Measurements from ENCODE around the gene RIPOR2. TPM values are rescaled to one million over a fixed set of nuclear protein-coding genes. Genes with fewer than 3 reads are reported as not detected.

RIPOR2 gene
- polyA plus RNA-seq, 3 donors = 154 to 181 (median 179) TPM

DNA sequence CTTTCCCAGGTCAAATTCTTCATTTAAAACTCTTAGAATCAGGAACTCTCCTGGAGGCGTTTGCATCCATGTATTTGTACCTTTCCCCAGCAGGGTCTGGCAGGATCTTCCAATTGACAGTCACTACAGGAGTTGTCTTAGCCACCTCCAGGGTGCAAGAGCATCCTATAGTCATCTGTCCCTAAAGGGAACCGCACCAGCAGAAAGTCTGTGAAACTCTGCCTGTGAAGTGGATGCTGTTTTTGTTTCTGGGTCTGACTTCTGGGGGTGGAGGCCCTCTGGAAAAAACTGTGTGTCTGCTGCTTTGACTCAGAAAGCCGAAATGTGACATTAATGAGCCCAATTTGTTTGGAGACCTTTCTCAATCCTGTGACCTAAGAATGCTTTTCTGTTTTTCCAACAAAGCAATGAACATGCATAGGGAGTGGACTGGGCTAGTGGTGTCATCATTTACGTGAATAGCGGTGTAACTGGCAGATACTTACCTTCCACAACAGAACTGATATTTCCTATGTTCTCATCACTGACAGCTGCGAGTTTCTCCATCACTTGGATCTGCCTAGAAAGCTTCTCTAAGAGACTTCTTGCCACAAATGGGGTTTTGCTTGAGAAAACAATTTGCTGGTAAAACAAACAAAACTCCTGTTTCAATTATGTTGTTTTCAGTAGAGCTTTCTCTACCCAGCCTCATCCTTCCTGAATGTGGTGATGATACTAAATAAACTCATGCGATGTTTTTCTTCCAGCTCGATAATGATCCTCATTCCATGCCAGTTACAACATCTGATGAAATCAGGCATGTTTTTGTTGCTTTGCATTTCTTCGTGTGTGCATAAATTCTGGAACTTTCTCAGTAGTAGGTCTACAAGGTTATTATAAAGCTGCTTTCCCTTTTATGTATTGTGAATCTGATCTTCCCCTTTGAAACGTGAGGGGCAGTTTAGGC lies 103.7 kb downstream of the RIPOR2 start:
- Mint-ChIP-seq H3K4me3 (no peak overlapping the region), H3K4me1 (no peaks in the 10 kb centered on the region), H3K27me3 (ENCODE audit: low read depth in 3 of 3) (peaks cover 0 to 2% (median 0%) of the 10 kb centered on the region in 3 donors), H3K36me3 (peaks cover 92 to 98% of the 10 kb centered on the region in 2 donors), H3K9me3 (no peaks in the 10 kb centered on the region), H3K27ac (peak overlapping the region in 2 of 7 donors; percentile 62 to 68)
- 85% methylated on average over 4 of the region's 10 CpGs for WGBS (ENCODE audit: insufficient coverage)
- Histone ChIP-seq H4K20me1 (ENCODE audit: insufficient read depth, low read length) (peaks cover 99% of the 10 kb centered on the region), H3K79me2 (ENCODE audit: insufficient read depth, low read length) (no peaks in the 10 kb centered on the region), H3K4me3 (replicated peaks in 1 of 3; ENCODE audit: low read depth in 2 of 3, low read length in 3 of 3) (no peak overlapping the region), H3K9me3 (replicated peaks in 1 of 2; ENCODE audit: control insufficient read depth in 1 of 2, insufficient read depth in 1 of 2, low read length in 2 of 2) (no peaks in the 10 kb centered on the region), H3K27ac (ENCODE audit: low read depth in 1 of 2, low read length in 2 of 2) (peak overlapping the region in 1 of 2 donors; percentile 21), H3K27me3 (ENCODE audit: control insufficient read depth in 2 of 2, insufficient read depth in 2 of 2, low read length in 2 of 2) (no peaks in the 10 kb centered on the region), H2AFZ (ENCODE audit: insufficient read depth, low read depth, low read length, poor library complexity, severe bottlenecking) (no peak overlapping the region), H3K4me2 (replicated peaks; ENCODE audit: extremely low read depth, low read length, poor library complexity, severe bottlenecking) (no peak overlapping the region), H3K4me1 (ENCODE audit: control insufficient read depth in 1 of 2, insufficient read depth in 2 of 2, low read length in 2 of 2) (no peaks in the 10 kb centered on the region), H3K36me3 (replicated peaks in 1 of 2; ENCODE audit: control insufficient read depth in 1 of 2, insufficient read depth in 2 of 2, low read length in 2 of 2) (peaks cover 92 to 100% of the 10 kb centered on the region in 2 donors), H3K9ac (ENCODE audit: insufficient read depth, low read length, poor library complexity, severe bottlenecking) (no peak overlapping the region)
- intact Hi-C loops (cut with micrococcal nuclease) = no loop called here
- DNase-seq = no peak
- TF ChIP-seq, protein P1, sequence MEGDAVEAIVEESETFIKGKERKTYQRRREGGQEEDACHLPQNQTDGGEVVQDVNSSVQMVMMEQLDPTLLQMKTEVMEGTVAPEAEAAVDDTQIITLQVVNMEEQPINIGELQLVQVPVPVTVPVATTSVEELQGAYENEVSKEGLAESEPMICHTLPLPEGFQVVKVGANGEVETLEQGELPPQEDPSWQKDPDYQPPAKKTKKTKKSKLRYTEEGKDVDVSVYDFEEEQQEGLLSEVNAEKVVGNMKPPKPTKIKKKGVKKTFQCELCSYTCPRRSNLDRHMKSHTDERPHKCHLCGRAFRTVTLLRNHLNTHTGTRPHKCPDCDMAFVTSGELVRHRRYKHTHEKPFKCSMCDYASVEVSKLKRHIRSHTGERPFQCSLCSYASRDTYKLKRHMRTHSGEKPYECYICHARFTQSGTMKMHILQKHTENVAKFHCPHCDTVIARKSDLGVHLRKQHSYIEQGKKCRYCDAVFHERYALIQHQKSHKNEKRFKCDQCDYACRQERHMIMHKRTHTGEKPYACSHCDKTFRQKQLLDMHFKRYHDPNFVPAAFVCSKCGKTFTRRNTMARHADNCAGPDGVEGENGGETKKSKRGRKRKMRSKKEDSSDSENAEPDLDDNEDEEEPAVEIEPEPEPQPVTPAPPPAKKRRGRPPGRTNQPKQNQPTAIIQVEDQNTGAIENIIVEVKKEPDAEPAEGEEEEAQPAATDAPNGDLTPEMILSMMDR (IDR thresholded peaks at IDR 0.05) = no peak

DNA sequence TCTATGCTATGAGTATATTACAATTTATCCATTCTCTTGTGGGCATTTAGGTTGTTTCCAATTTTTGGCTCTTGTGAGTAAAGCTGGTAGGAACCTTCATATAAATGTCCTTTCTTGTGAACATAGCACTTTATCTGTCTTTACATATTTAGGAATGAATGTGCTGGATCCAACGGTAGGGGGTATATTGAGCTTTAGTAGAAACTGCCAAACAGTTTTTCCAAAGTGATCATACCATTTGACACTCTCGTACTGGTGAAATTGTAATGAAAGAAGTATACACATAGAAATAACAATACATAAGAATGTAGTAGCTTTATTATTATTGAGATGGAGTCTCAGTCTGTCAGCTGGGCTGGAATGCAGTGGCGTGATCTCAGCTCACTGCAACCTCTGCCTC lies 106.1 kb downstream of the RIPOR2 start:
- Histone ChIP-seq H2AFZ (ENCODE audit: insufficient read depth, low read depth, low read length, poor library complexity, severe bottlenecking) (no peak overlapping the region), H3K4me2 (replicated peaks; ENCODE audit: extremely low read depth, low read length, poor library complexity, severe bottlenecking) (no peak overlapping the region), H3K36me3 (replicated peaks in 1 of 2; ENCODE audit: control insufficient read depth in 1 of 2, insufficient read depth in 2 of 2, low read length in 2 of 2) (peaks cover 100% of the 10 kb centered on the region in 2 donors), H3K9me3 (replicated peaks in 1 of 2; ENCODE audit: control insufficient read depth in 1 of 2, insufficient read depth in 1 of 2, low read length in 2 of 2) (no peaks in the 10 kb centered on the region), H3K4me3 (replicated peaks in 1 of 3; ENCODE audit: low read depth in 2 of 3, low read length in 3 of 3) (no peak overlapping the region), H4K20me1 (ENCODE audit: insufficient read depth, low read length) (peaks cover 99% of the 10 kb centered on the region), H3K9ac (ENCODE audit: insufficient read depth, low read length, poor library complexity, severe bottlenecking) (no peak overlapping the region), H3K79me2 (ENCODE audit: insufficient read depth, low read length) (no peaks in the 10 kb centered on the region), H3K27me3 (ENCODE audit: control insufficient read depth in 2 of 2, insufficient read depth in 2 of 2, low read length in 2 of 2) (no peaks in the 10 kb centered on the region), H3K4me1 (ENCODE audit: control insufficient read depth in 1 of 2, insufficient read depth in 2 of 2, low read length in 2 of 2) (no peaks in the 10 kb centered on the region), H3K27ac (ENCODE audit: low read depth in 1 of 2, low read length in 2 of 2) (no peak overlapping the region)
- no peak overlapping the region for H3K4me3 Mint-ChIP-seq
- peaks cover 91 to 100% of the 10 kb centered on the region in 2 donors for H3K36me3 Mint-ChIP-seq
- intact Hi-C loops (cut with micrococcal nuclease) = no loop called here
- peaks cover 0 to 2% (median 0%) of the 10 kb centered on the region in 3 donors for H3K27me3 Mint-ChIP-seq (ENCODE audit: low read depth in 3 of 3)
- no CpG with 5 or more reads among the region's 3 CpGs for WGBS (ENCODE audit: insufficient coverage)
- no peaks in the 10 kb centered on the region for H3K9me3 Mint-ChIP-seq
- TF ChIP-seq, protein P1 (IDR thresholded peaks at IDR 0.05) = no peak
- DNase-seq = no peak
- H3K27ac Mint-ChIP-seq = no peak overlapping the region
- H3K4me1 Mint-ChIP-seq = no peaks in the 10 kb centered on the region

All from CD14-positive monocyte (primary cell).